Measurements from ENCODE around the gene FRMD4A. TPM values are rescaled to one million over a fixed set of nuclear protein-coding genes. Genes with fewer than 3 reads are reported as not detected.

Gene FRMD4A
- total RNA-seq, 2 donors from 2014 or later, result 22.3 to 22.4 TPM

DNA sequence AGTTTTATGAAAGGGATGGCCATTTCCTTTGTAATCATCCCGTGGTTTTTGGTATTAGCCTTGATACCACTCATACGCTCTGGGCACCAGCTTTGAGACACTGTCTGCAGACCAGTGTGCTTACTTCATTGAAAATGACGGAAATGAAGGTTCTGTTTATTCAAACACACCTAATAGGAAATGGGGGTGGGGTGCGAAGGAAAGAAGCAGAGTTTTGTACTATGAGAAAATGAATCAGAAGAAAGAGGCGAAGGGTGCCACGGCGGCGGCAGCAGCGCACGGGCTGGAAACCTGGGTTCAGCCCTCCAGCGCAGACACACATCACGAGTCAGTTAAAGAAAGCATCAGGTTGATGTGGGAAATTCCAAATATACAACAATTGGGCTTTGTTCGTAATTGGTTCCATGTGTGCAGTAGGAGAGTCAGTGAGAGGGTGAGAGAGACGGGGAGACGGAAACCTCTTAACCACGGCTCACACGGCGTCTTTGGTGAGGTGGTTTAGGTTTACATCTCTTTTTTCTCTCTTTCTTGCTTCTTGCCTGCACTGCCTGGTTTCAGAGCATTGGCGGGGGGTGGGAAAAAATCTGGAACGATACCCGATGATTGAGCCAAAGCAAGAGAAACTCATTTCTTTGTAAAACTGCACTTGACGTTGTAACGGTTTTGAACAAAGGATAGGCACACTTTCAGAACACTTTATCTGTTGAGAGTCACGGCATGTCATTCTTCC lies 321.2 kb downstream of the FRMD4A start:
- peaks cover 18% of the 10 kb centered on the region for H3K4me1 Mint-ChIP-seq
- H3K27ac ChIP-seq (ENCODE audit: low read depth, low read length), result peak overlapping the region; percentile 96

DNA sequence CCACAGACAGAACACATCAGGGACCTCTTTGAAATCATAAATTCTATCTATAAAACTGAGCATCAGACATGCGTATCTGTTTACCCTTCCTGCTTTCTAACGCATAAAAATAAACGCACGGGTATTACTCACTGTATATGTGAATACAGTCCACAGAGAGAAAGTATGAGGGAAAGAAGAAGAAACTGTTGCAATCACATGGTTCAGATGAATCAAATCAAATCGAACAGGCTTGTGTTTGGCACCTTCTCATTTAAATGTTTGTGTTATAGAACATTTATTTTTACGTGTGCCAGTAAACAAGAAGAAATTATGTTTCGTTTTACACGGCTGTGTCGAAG lies 322.0 kb downstream of the FRMD4A start:
- WGBS, 2 experiments (ENCODE audit: insufficient coverage in 1 of 2, insufficient read length in 1 of 2), result 94 to 100% methylated on average over 9 of the region's 9 CpGs
- Mint-ChIP-seq H3K4me1 (peaks cover 18% of the 10 kb centered on the region), H3K36me3 (ENCODE audit: low read depth) (no peaks in the 10 kb centered on the region), H3K9me3 (no peaks in the 10 kb centered on the region), H3K4me3 (no peak overlapping the region), H3K27me3 (ENCODE audit: insufficient read depth) (peaks cover 2% of the 10 kb centered on the region), H3K27ac (no peak overlapping the region)
- no peak overlapping the region for H3K4me3 ChIP-seq (ENCODE audit: low read length)
- no peaks in the 10 kb centered on the region for H3K27me3 ChIP-seq (ENCODE audit: control insufficient read depth, insufficient read depth, low read length, poor library complexity, severe bottlenecking)
- no peak overlapping the region for H3K9ac ChIP-seq (ENCODE audit: extremely low read depth, low read length, poor library complexity, severe bottlenecking)
- H3K4me1 ChIP-seq (ENCODE audit: control insufficient read depth, insufficient read depth, low read length), result no peaks in the 10 kb centered on the region
- peak overlapping the region; percentile 96 for H3K27ac ChIP-seq (ENCODE audit: low read depth, low read length)
- no peaks in the 10 kb centered on the region for H3K9me3 ChIP-seq (ENCODE audit: control insufficient read depth, low read length)
- H3K36me3 ChIP-seq (ENCODE audit: control insufficient read depth, insufficient read depth, low read length), result no peaks in the 10 kb centered on the region
- TF ChIP-seq, protein P1, sequence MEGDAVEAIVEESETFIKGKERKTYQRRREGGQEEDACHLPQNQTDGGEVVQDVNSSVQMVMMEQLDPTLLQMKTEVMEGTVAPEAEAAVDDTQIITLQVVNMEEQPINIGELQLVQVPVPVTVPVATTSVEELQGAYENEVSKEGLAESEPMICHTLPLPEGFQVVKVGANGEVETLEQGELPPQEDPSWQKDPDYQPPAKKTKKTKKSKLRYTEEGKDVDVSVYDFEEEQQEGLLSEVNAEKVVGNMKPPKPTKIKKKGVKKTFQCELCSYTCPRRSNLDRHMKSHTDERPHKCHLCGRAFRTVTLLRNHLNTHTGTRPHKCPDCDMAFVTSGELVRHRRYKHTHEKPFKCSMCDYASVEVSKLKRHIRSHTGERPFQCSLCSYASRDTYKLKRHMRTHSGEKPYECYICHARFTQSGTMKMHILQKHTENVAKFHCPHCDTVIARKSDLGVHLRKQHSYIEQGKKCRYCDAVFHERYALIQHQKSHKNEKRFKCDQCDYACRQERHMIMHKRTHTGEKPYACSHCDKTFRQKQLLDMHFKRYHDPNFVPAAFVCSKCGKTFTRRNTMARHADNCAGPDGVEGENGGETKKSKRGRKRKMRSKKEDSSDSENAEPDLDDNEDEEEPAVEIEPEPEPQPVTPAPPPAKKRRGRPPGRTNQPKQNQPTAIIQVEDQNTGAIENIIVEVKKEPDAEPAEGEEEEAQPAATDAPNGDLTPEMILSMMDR (conservative IDR thresholded peaks at IDR 0.05), result no peak
- DNase-seq, result no peak

More for the DNA sequence above, 321.2 kb downstream of the FRMD4A start:
- Histone ChIP-seq H3K9me3 (ENCODE audit: control insufficient read depth, low read length) (no peaks in the 10 kb centered on the region), H3K9ac (ENCODE audit: extremely low read depth, low read length, poor library complexity, severe bottlenecking) (no peak overlapping the region), H3K4me1 (ENCODE audit: control insufficient read depth, insufficient read depth, low read length) (no peaks in the 10 kb centered on the region), H3K4me3 (ENCODE audit: low read length) (no peak overlapping the region), H3K36me3 (ENCODE audit: control insufficient read depth, insufficient read depth, low read length) (no peaks in the 10 kb centered on the region), H3K27me3 (ENCODE audit: control insufficient read depth, insufficient read depth, low read length, poor library complexity, severe bottlenecking) (no peaks in the 10 kb centered on the region)
- 71 to 84% methylated on average over 10 to 24 of the region's 24 CpGs for WGBS, 2 experiments (ENCODE audit: insufficient coverage in 1 of 2, insufficient read length in 1 of 2)
- Mint-ChIP-seq H3K27me3 (ENCODE audit: insufficient read depth) (peaks cover 2% of the 10 kb centered on the region), H3K4me3 (peak overlapping the region; percentile 24), H3K27ac (peak overlapping the region; percentile 83), H3K36me3 (ENCODE audit: low read depth) (no peaks in the 10 kb centered on the region), H3K9me3 (no peaks in the 10 kb centered on the region)
- TF ChIP-seq, protein P1 (conservative IDR thresholded peaks at IDR 0.05), result no peak
- no peak for DNase-seq

DNA sequence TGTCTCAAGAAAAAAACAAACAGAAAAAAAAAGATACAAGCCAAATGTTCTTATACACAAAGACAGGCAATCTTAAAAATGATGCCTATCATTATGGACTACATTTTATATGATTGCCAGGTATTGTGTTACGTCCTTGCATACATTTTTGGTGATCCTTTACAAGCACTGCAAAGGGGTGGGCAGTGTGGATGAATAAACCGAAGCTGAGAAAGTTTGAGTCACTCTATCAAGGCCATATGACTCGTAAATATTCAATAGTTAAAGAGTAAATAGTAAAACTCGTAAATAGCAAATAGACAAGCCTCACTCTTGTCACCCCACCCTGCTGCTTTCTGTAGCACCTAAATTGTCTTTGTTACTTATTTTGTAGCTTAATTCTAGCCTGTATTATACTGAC lies 326.2 kb downstream of the FRMD4A start:
- H3K9me3 Mint-ChIP-seq, result no peaks in the 10 kb centered on the region
- Histone ChIP-seq H3K36me3 (ENCODE audit: control insufficient read depth, insufficient read depth, low read length) (no peaks in the 10 kb centered on the region), H3K27me3 (ENCODE audit: control insufficient read depth, insufficient read depth, low read length, poor library complexity, severe bottlenecking) (no peaks in the 10 kb centered on the region), H3K4me3 (ENCODE audit: low read length) (no peak overlapping the region), H3K9ac (ENCODE audit: extremely low read depth, low read length, poor library complexity, severe bottlenecking) (no peak overlapping the region), H3K27ac (ENCODE audit: low read depth, low read length) (no peak overlapping the region), H3K9me3 (ENCODE audit: control insufficient read depth, low read length) (no peaks in the 10 kb centered on the region), H3K4me1 (ENCODE audit: control insufficient read depth, insufficient read depth, low read length) (no peaks in the 10 kb centered on the region)
- no peak overlapping the region for H3K4me3 Mint-ChIP-seq
- peaks cover 9% of the 10 kb centered on the region for H3K4me1 Mint-ChIP-seq
- no peak overlapping the region for H3K27ac Mint-ChIP-seq
- H3K36me3 Mint-ChIP-seq (ENCODE audit: low read depth), result no peaks in the 10 kb centered on the region
- DNase-seq, result no peak
- TF ChIP-seq, protein P1 (conservative IDR thresholded peaks at IDR 0.05), result no peak
- 89 to 100% methylated on average over 2 to 4 of the region's 4 CpGs for WGBS, 2 experiments (ENCODE audit: insufficient coverage in 1 of 2, insufficient read length in 1 of 2)
- peaks cover 2% of the 10 kb centered on the region for H3K27me3 Mint-ChIP-seq (ENCODE audit: insufficient read depth)

All from endodermal cell (in vitro differentiated cells).